Karpas-422 (cell line): ENCODE measurements around the gene SERPINI1. TPM values are rescaled to one million over a fixed set of nuclear protein-coding genes. Genes with fewer than 3 reads are reported as not detected.

Experiments used
- DNase-seq: peaks from one replicate; pipeline ENCODE4 v3.0.0-alpha.2; 2015
- H2AFZ ChIP-seq: fragments of 200-600 bp; sonication (generic); 2 replicates; pipeline ENCODE4 v1.6.1; 2014; ENCODE audit warnings: antibody characterized with exemption, low read length, mixed read lengths
- H3K27ac ChIP-seq: fragments of 200-600 bp; sonication (generic); 2 replicates; pipeline ENCODE4 v1.5.1; 2014; ENCODE audit warnings: mild to moderate bottlenecking, low read length, moderate library complexity
- H3K27me3 ChIP-seq: fragments of 200-600 bp; sonication (generic); 2 replicates; pipeline ENCODE4 v1.6.1; 2014; ENCODE audit warnings: low read length, mixed read lengths
- H3K36me3 ChIP-seq: fragments of 200-600 bp; sonication (generic); 2 replicates; pipeline ENCODE4 v1.6.1; 2014; ENCODE audit warnings: low read length, mixed read lengths; ENCODE audit not compliant: insufficient read depth
- H3K4me1 ChIP-seq: fragments of 200-600 bp; sonication (generic); 2 replicates; pipeline ENCODE4 v1.6.1; 2014; ENCODE audit warnings: mild to moderate bottlenecking, low read length, mixed read lengths
- H3K4me2 ChIP-seq: fragments of 200-600 bp; sonication (generic); 2 replicates; pipeline ENCODE4 v1.6.1; 2014; ENCODE audit warnings: low read length, low read depth, mild to moderate bottlenecking; ENCODE audit not compliant: poor library complexity, severe bottlenecking
- H3K4me3 ChIP-seq: fragments of 200-600 bp; sonication (generic); 2 replicates; pipeline ENCODE4 v1.5.1; 2014; ENCODE audit warnings: mild to moderate bottlenecking, antibody characterized with exemption, low read length, mixed read lengths
- H3K79me2 ChIP-seq: fragments of 200-600 bp; sonication (generic); 2 replicates; pipeline ENCODE4 v1.6.1; 2014; ENCODE audit warnings: mild to moderate bottlenecking, low read length, mixed read lengths
- H3K9ac ChIP-seq: fragments of 200-600 bp; sonication (generic); 2 replicates; pipeline ENCODE4 v1.6.0; 2014; ENCODE audit warnings: low read length
- H3K9me2 ChIP-seq: fragments of 200-600 bp; sonication (generic), shearing (Covaris generic); replicated peaks from 2 replicates; pipeline ENCODE4 v1.6.0; 2014; ENCODE audit warnings: mild to moderate bottlenecking, low read length, moderate library complexity; ENCODE audit not compliant: insufficient read depth
- H3K9me3 ChIP-seq: fragments of 300-700, 200-600 bp; sonication (generic); 2 replicates; pipeline ENCODE4 v1.6.1; 2014; ENCODE audit warnings: low read length, mixed read lengths
- H4K20me1 ChIP-seq: fragments of 200-600 bp; sonication (generic); 2 replicates; pipeline ENCODE4 v1.6.1; 2014; ENCODE audit warnings: mild to moderate bottlenecking, antibody characterized with exemption, low read length, low read depth; ENCODE audit not compliant: insufficient read depth
- total RNA-seq: library from RNA; depleted of rRNA; stranded (reverse); fragments of >200 nt; shearing (Covaris generic); gene quantifications from 2 replicates; pipeline ENCODE4 v1.2.3, GENCODE V29; 2014; ENCODE audit warnings: low replicate concordance

Gene SERPINI1
- total RNA-seq, 1 experiment from 2014 or later = not detected

DNA sequence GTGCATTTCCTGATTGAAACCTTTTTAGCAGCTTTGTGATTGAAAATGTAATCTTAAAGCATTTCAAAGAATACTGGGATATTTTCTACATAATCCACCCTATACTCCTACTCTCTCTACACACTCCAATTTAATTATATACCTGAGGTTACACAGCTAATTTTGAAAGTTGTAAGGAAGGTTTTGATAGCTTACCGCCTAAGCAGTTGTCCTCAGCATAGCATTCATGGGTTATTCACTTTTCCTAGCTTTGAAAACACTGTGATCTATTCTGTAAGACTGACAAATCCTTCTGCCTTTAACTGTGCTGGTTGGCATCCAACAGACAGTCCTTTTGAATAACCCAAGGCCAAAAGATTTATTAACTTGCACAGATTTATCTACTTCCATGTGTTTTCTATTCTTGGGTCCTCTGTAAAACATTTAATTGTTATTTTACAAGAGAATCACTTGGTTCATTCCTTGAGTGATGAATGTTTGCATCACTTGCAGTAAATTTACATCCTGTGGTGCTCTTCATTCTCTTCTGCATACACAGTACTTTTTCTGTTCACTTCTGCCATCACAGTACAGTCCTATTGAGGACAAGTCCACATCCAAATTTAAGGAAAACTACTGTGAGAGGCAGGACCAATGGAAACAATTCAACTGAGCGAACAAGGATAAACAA lies 44.8 kb downstream of the SERPINI1 start:
- Histone ChIP-seq H3K36me3 (no peaks in the 10 kb centered on the region), H3K27ac (no peak overlapping the region), H3K9me3 (no peaks in the 10 kb centered on the region), H3K4me1 (peaks cover 6% of the 10 kb centered on the region), H3K9ac (no peak overlapping the region), H3K4me2 (no peak overlapping the region), H2AFZ (no peak overlapping the region), H4K20me1 (no peaks in the 10 kb centered on the region), H3K9me2 (no peaks in the 10 kb centered on the region), H3K4me3 (no peak overlapping the region), H3K27me3 (no peaks in the 10 kb centered on the region), H3K79me2 (no peaks in the 10 kb centered on the region)
- no peak for DNase-seq

DNA sequence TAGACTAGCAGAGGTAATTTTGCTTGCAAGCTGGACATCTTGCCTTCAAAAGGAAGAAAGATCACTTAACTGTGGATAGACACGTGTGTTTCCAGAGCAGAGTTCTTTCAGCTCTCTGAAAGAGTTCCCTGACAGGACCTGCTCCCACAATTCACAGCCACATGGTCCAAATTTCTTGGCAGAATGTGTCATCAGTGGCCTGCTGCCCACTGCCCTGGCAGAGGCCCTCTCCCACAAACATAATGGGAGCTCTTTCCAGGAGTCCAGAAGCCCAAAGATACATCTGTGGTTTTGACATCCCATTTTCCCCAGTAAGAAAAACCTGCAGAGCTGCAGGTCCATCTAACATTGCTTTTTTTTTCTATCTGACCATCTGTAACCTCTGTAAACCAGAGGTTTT lies 48.3 kb downstream of the SERPINI1 start:
- Histone ChIP-seq H3K27ac (no peak overlapping the region), H4K20me1 (no peaks in the 10 kb centered on the region), H2AFZ (no peak overlapping the region), H3K36me3 (no peaks in the 10 kb centered on the region), H3K4me3 (no peak overlapping the region), H3K27me3 (no peaks in the 10 kb centered on the region), H3K9me2 (no peaks in the 10 kb centered on the region), H3K9ac (no peak overlapping the region), H3K79me2 (no peaks in the 10 kb centered on the region), H3K9me3 (no peaks in the 10 kb centered on the region), H3K4me2 (no peak overlapping the region), H3K4me1 (no peaks in the 10 kb centered on the region)
- no peak for DNase-seq

DNA sequence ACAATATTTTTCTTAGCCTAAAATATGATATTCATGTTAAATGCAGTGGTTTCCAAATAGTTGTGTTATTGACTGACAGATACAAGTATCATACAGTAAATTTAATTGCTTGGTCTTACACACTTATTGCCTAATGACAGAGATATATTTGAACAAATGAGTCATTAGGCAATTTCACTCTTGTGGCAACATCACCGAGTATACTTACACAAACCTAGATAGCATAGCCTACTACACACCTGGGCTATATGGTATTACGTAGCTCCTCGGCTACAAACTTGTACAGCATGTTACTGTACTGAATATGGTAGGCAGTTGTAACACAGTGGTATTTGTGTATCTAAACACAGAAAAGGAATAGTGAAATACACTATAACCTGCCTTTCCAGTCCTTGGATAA lies 50.3 kb downstream of the SERPINI1 start:
- Histone ChIP-seq H3K9me2 (no peaks in the 10 kb centered on the region), H3K79me2 (no peaks in the 10 kb centered on the region), H4K20me1 (no peaks in the 10 kb centered on the region), H2AFZ (no peak overlapping the region), H3K9ac (no peak overlapping the region), H3K9me3 (no peaks in the 10 kb centered on the region), H3K36me3 (no peaks in the 10 kb centered on the region), H3K27ac (no peak overlapping the region), H3K4me1 (no peaks in the 10 kb centered on the region), H3K4me2 (no peak overlapping the region), H3K27me3 (no peaks in the 10 kb centered on the region), H3K4me3 (no peak overlapping the region)
- no peak for DNase-seq

DNA sequence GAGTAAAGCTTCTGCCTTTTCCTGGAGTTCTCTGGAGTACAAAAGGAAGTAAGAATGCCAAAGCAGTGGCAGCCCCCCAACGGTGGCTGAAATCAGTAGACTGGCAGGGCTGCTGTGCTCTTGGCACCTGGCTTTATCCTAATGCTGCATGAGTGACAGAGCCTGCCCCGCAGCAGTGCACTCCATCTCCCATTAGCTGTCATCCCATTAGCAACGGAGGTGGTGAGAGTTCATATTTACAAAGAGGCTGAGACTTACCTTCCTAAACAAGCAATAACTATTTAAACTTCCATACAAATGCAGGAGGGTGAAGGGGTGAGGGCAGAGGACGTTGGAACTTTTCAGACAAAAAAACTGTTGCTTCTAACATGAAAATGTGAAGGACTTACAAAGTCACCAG lies 51.9 kb downstream of the SERPINI1 start:
- Histone ChIP-seq H3K27me3 (no peaks in the 10 kb centered on the region), H4K20me1 (no peaks in the 10 kb centered on the region), H3K9me2 (no peaks in the 10 kb centered on the region), H3K4me1 (no peaks in the 10 kb centered on the region), H3K9ac (no peak overlapping the region), H3K36me3 (no peaks in the 10 kb centered on the region), H3K79me2 (no peaks in the 10 kb centered on the region), H3K9me3 (no peaks in the 10 kb centered on the region), H2AFZ (no peak overlapping the region), H3K27ac (no peak overlapping the region), H3K4me3 (no peak overlapping the region), H3K4me2 (no peak overlapping the region)
- no peak for DNase-seq

DNA sequence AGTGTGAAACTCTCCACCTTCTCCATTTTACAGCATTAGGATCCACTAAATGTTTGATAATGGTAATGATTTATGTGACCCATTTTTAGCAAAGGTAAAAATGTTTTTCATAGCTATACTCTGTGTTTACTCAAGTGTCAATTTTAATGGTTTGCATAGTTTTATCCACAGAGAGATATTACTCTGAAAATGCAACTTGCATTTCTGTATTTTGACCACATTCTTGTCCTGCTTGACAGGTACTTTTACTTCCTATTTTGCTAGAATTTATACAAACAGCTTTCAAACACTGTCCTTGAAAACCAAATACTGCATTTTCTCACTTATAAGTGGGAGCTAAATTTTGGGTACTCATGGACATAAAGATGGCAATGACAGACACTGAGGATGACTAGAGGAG lies 62.9 kb downstream of the SERPINI1 start:
- Histone ChIP-seq H3K9me2 (no peaks in the 10 kb centered on the region), H3K4me2 (no peak overlapping the region), H4K20me1 (no peaks in the 10 kb centered on the region), H3K9me3 (no peaks in the 10 kb centered on the region), H3K4me3 (no peak overlapping the region), H3K27me3 (no peaks in the 10 kb centered on the region), H2AFZ (no peak overlapping the region), H3K79me2 (no peaks in the 10 kb centered on the region), H3K27ac (no peak overlapping the region), H3K4me1 (no peaks in the 10 kb centered on the region), H3K9ac (no peak overlapping the region), H3K36me3 (no peaks in the 10 kb centered on the region)
- no peak for DNase-seq

DNA sequence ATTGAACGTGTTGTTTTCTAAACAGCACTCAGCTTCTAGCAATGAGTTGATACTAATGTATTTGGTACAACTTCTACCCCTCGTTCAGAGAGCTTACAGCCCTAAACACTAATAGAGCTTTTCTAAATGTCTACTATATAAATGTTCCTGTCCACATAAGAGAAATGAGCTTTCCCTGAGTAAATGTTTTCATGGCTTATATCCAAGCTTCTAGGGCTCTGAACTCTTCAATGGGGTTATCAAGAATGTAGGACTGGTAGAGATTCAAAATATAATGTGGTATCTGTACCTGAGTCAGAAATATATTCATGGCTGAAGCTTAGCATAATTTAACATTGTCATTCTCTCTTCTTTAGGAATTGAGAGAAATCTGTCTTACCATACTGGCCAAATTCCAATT lies 73.4 kb downstream of the SERPINI1 start:
- no peak overlapping the region for H3K27ac ChIP-seq
- no peak for DNase-seq
- no peak overlapping the region for H2AFZ ChIP-seq
- no peaks in the 10 kb centered on the region for H3K9me2 ChIP-seq
- no peaks in the 10 kb centered on the region for H3K79me2 ChIP-seq
- H3K4me2 ChIP-seq = no peak overlapping the region
- H3K36me3 ChIP-seq = no peaks in the 10 kb centered on the region
- H3K9me3 ChIP-seq = no peaks in the 10 kb centered on the region
- no peaks in the 10 kb centered on the region for H3K27me3 ChIP-seq
- H4K20me1 ChIP-seq = no peaks in the 10 kb centered on the region
- no peak overlapping the region for H3K4me3 ChIP-seq
- no peaks in the 10 kb centered on the region for H3K4me1 ChIP-seq
- no peak overlapping the region for H3K9ac ChIP-seq

DNA sequence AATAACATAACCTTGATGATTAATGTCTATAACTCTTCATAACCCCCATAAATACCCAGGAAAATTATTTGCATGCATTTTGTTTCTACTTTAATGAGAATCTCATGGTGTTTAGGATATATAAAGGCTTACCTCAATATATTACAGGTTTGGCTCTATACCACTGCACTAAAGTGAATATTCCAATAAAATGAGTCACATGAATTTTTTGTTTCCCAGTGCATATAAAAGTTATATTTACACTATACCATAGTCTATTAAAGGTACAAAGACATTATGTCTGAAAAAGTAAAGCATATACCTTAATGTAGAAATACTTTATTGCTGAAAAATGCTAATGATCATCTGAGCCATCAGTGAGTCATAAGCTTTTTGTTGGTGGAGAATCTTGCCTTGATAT lies 74.7 kb downstream of the SERPINI1 start:
- no peak overlapping the region for H3K9ac ChIP-seq

DNA sequence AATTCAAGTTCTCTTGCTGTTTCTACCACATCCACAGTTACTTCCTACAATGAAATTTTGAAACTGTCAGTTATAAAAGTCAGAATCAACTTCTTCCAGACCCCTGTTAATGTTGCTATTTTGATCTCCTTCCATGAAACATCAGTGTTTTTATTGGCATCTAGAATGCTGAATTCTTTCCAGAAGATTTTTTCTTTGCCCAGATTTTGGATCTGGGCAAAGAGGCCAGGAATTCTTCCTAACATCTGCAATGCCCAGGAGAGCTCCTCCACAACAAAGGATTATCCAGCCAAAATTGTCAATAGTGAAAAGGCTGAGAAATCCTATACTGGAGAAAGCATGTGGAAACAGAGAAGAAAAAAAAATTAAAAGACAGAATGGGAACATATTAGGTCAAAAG lies 75.5 kb downstream of the SERPINI1 start:
- Histone ChIP-seq H2AFZ (no peak overlapping the region), H3K27ac (no peak overlapping the region), H3K4me1 (no peaks in the 10 kb centered on the region), H3K9me3 (no peaks in the 10 kb centered on the region), H3K9ac (no peak overlapping the region), H3K9me2 (no peaks in the 10 kb centered on the region), H4K20me1 (no peaks in the 10 kb centered on the region), H3K36me3 (no peaks in the 10 kb centered on the region), H3K4me3 (no peak overlapping the region), H3K27me3 (no peaks in the 10 kb centered on the region), H3K4me2 (no peak overlapping the region), H3K79me2 (no peaks in the 10 kb centered on the region)
- no peak for DNase-seq

More for the DNA sequence above, 74.7 kb downstream of the SERPINI1 start:
- H3K4me1 ChIP-seq = no peaks in the 10 kb centered on the region
- no peaks in the 10 kb centered on the region for H4K20me1 ChIP-seq
- no peaks in the 10 kb centered on the region for H3K9me3 ChIP-seq
- H3K9me2 ChIP-seq = no peaks in the 10 kb centered on the region
- no peaks in the 10 kb centered on the region for H3K27me3 ChIP-seq
- H3K4me2 ChIP-seq = no peak overlapping the region
- no peaks in the 10 kb centered on the region for H3K79me2 ChIP-seq
- H3K4me3 ChIP-seq = no peak overlapping the region
- H3K36me3 ChIP-seq = no peaks in the 10 kb centered on the region
- DNase-seq = no peak
- no peak overlapping the region for H2AFZ ChIP-seq
- H3K27ac ChIP-seq = no peak overlapping the region
